ENCODE data around the gene IQSEC1. TPM values are rescaled to one million over a fixed set of nuclear protein-coding genes. Genes with fewer than 3 reads are reported as not detected.

Gene IQSEC1
- total RNA-seq, 1 donor from 2014 or later = 31.3 TPM

DNA sequence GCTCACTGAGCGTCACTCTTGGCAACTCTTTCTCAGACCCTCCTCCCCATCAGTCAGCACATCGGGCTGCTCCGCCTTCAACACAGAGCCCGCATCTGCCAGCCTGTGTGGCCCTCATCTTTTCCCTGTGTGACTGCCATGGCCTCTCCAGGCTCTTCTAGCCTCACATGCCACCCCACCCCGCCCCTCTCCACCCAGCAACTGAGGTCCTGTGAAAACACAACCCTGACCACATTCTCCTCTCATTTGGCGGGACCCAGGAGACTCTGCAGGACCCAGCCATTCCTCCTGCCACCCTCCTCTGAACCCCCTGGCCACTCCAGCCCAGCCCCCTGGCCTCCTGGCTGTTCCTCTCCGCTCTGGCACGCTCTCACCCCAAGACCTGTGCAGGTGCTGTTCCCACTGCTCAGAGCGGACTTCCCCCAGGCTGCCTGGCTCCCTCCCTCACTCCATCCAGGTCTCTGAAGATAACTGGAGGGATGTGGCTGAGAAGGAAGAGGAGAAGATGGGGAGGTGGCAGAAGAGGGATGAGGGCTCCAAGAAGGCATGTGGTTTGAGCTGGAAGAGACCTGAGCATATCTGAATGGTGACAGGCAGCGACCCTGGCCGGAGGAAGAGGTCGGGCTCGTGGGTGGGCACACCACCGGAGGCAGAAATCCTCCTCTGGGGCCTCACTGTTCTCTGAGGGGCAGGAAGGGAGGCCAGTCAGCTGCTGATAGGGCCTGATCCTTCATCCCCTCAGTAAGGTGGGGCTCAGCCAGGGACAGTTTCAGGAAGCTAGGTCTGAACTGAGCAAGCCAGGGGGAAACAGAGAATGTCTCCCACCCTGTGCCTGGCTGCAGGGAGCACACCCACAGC, 120.7 kb downstream of the IQSEC1 start:
- H3K36me3 Mint-ChIP-seq (ENCODE audit: low read depth) = no peaks in the 10 kb centered on the region
- no peaks in the 10 kb centered on the region for H3K27me3 Mint-ChIP-seq (ENCODE audit: low read depth)
- no peak overlapping the region for H3K4me3 Mint-ChIP-seq
- H3K9me3 Mint-ChIP-seq = no peaks in the 10 kb centered on the region
- H3K4me1 Mint-ChIP-seq = peaks cover 18% of the 10 kb centered on the region
- no peak for DNase-seq (ENCODE audit: low read depth, low spot score)
- peak overlapping the region; percentile 71 for H3K27ac Mint-ChIP-seq (ENCODE audit: unreplicated experiment)
- TF ChIP-seq, protein P1, sequence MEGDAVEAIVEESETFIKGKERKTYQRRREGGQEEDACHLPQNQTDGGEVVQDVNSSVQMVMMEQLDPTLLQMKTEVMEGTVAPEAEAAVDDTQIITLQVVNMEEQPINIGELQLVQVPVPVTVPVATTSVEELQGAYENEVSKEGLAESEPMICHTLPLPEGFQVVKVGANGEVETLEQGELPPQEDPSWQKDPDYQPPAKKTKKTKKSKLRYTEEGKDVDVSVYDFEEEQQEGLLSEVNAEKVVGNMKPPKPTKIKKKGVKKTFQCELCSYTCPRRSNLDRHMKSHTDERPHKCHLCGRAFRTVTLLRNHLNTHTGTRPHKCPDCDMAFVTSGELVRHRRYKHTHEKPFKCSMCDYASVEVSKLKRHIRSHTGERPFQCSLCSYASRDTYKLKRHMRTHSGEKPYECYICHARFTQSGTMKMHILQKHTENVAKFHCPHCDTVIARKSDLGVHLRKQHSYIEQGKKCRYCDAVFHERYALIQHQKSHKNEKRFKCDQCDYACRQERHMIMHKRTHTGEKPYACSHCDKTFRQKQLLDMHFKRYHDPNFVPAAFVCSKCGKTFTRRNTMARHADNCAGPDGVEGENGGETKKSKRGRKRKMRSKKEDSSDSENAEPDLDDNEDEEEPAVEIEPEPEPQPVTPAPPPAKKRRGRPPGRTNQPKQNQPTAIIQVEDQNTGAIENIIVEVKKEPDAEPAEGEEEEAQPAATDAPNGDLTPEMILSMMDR (conservative IDR thresholded peaks at IDR 0.05) = no peak

DNA sequence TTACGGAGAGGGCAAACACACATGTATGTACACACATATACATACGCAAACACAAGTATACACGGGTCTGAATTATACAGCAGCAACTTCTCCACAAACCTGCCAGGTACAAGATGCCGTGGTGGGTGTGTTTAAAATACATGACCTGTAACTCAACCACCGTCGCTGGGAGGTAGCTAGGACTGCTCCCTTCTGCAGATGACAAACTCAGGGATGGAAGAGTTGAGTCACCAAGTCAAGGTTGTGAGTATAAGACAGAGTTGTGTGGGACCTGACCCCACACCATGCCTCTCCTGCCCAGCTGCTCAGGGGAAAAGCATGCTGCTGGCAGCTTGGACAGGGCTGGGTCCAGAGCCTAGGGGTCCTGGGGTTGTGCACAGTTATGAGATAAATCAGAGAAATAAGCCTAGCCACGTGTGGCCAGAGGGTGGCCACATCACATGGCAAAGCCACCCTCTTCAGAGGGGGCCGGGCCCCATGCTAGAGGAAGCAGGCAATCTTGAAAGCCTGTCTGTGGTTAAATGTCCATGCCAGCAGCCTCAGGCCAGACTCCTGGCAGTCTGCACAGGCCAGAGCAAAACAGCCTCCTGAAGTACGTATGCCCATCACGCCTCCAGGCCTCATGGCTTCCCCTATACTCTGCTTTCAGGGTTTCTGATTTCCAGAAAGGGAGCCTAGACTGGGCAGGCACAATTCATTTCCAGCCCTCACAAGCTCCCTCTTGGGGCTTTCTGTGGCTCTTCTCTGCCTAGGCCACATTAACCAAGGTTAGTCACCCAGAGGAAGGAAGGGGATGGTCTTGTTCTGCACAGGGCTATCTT, 124.1 kb downstream of the IQSEC1 start:
- Mint-ChIP-seq H3K27me3 (ENCODE audit: low read depth) (no peaks in the 10 kb centered on the region), H3K27ac (ENCODE audit: unreplicated experiment) (no peak overlapping the region), H3K36me3 (ENCODE audit: low read depth) (no peaks in the 10 kb centered on the region), H3K4me1 (peaks cover 34% of the 10 kb centered on the region), H3K9me3 (no peaks in the 10 kb centered on the region), H3K4me3 (no peak overlapping the region)
- DNase-seq (ENCODE audit: low read depth, low spot score) = no peak
- TF ChIP-seq, protein P1 (conservative IDR thresholded peaks at IDR 0.05) = no peak

- Mint-ChIP-seq H3K4me1 (peaks cover 31% of the 10 kb centered on the region), H3K27ac (ENCODE audit: unreplicated experiment) (no peak overlapping the region), H3K4me3 (no peak overlapping the region), H3K27me3 (ENCODE audit: low read depth) (no peaks in the 10 kb centered on the region), H3K36me3 (ENCODE audit: low read depth) (no peaks in the 10 kb centered on the region), H3K9me3 (no peaks in the 10 kb centered on the region)
- TF ChIP-seq, protein P1 (conservative IDR thresholded peaks at IDR 0.05) = no peak
- DNase-seq (ENCODE audit: low read depth, low spot score) = no peak
These were observed 124.9 kb downstream of the IQSEC1 start for GRCh38 chr3:12948371-12948770.

DNA sequence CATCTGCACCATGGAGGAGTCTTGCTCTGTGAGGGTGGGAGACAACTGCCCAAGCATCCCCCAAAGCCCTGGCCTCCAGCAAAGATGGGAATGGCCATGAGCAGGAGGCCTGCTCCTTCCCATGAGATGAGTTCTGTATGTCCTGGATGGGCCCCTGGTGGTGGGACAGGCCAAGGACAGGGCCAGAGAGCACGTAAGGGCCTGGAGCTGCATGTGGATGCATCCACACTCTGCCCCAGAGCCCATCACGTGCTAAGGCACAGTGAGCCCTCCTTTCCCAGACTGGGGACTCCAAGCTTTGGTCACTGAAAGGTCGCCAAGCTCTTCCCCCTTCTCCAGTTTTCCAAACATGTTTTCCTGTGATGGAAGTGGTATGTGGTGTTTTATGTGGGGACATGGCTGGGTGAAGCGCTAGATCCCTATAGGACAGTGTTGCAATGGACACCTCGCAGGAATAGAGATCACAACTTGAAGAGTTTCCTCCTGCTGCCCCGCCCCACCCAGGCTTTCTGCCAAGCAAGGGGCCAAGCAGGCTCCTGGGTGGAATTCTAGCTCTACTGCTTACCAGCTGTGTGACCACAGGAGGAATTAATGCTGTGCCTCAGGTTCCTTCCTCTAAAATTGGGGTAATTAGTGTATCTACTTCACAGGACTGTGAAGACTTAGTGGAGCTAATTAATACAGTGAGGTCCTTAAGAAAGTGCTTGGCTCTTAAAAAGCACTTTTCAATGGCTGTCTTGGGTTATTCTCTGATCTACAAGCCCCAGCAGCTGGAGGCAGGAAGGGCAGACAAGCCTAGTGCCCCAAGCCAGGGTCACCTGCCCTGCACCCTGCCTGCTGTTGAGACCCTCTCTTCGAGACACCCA, 125.5 kb downstream of the IQSEC1 start:
- no peaks in the 10 kb centered on the region for H3K36me3 Mint-ChIP-seq (ENCODE audit: low read depth)
- H3K27me3 Mint-ChIP-seq (ENCODE audit: low read depth) = no peaks in the 10 kb centered on the region
- TF ChIP-seq, protein P1 (conservative IDR thresholded peaks at IDR 0.05) = no peak
- DNase-seq (ENCODE audit: low read depth, low spot score) = no peak
- no peak overlapping the region for H3K27ac Mint-ChIP-seq (ENCODE audit: unreplicated experiment)
- H3K4me3 Mint-ChIP-seq = no peak overlapping the region
- H3K4me1 Mint-ChIP-seq = peaks cover 29% of the 10 kb centered on the region
- H3K9me3 Mint-ChIP-seq = no peaks in the 10 kb centered on the region
